Esophagus squamous epithelium (tissue), 4 donors: Measurements from ENCODE around the gene SCAPER.

ENCODE experiments used
- POLR2A ChIP-seq, 4 donors: fragments of 450-650 bp; IDR thresholded peaks; one replicate each; pipeline ENCODE4 v1.6.1; 2017; ENCODE audit warnings: antibody characterized with exemption in 4 of 4, mild to moderate bottlenecking in 4 of 4, moderate library complexity in 3 of 4
- TF ChIP-seq, protein P1 (sequence below), 6 experiments: fragments of 450-650 bp in 4 of 6; fragments of 200-600 bp in 2 of 6; sonication (generic) in 2 of 6; IDR thresholded peaks; one replicate each; pipeline ENCODE4 v1.5.1; 2016 to 2019; ENCODE audit warnings: antibody characterized with exemption in 6 of 6, mild to moderate bottlenecking in 4 of 6, moderate library complexity in 4 of 6

DNA sequence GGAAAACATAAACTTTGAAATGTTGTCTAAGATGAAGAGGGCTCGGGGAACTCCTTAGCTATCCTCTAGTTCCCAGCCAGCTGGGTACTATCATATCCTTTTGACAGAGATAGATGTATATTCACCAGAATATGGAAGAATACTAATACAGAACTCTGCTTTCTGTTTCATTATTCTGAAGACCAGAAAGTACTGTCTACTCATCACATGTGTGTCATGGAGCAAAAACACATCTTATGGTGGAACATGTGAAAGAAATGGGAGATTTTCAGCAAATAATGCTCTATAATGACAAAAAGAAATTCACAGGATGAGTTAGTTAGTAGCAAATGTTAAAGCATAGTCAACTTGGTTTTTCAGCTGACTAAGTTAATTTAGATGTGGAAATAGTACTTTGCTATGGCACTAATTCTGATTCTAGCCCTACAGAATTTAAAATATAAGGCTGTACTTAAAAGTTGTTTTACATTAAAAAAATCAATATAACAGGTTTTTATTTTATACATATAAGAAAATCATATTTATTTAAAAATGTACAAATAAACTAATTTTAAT, 552.0 kb downstream of the SCAPER start:
- TF ChIP-seq, protein P1, sequence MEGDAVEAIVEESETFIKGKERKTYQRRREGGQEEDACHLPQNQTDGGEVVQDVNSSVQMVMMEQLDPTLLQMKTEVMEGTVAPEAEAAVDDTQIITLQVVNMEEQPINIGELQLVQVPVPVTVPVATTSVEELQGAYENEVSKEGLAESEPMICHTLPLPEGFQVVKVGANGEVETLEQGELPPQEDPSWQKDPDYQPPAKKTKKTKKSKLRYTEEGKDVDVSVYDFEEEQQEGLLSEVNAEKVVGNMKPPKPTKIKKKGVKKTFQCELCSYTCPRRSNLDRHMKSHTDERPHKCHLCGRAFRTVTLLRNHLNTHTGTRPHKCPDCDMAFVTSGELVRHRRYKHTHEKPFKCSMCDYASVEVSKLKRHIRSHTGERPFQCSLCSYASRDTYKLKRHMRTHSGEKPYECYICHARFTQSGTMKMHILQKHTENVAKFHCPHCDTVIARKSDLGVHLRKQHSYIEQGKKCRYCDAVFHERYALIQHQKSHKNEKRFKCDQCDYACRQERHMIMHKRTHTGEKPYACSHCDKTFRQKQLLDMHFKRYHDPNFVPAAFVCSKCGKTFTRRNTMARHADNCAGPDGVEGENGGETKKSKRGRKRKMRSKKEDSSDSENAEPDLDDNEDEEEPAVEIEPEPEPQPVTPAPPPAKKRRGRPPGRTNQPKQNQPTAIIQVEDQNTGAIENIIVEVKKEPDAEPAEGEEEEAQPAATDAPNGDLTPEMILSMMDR (IDR thresholded peaks at IDR 0.05), result no peak
- TF ChIP-seq POLR2A (IDR thresholded peaks at IDR 0.05), result no peak
